NCI-H1930 (cell line): ENCODE data around the gene OVAAL.

Experiments used
- DNase-seq, 2 experiments: peaks; one replicate each; lab custom pipeline; 2025; lab: John Stamatoyannopoulos, UW

OVAAL gene

DNA sequence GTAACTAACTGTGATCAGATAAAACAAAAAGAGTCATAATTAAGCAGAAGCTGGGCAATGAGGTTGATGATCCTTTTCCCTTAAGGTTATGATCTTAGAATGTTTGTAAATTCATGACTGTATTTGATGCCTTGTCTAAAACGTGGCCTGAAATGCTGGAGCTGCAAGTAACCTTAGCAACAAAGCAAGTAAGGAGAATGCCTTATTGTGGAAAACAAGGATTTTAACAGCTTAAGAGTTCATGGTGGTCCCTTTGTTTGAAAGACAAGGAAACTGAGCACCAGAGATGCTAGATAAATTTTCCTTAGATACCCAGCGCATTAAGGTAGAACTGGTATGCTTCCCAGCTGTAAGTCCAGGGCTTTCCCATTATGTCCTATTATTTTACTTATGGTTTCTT is 47.4 kb downstream of the OVAAL start:
- no peak for DNase-seq

DNA sequence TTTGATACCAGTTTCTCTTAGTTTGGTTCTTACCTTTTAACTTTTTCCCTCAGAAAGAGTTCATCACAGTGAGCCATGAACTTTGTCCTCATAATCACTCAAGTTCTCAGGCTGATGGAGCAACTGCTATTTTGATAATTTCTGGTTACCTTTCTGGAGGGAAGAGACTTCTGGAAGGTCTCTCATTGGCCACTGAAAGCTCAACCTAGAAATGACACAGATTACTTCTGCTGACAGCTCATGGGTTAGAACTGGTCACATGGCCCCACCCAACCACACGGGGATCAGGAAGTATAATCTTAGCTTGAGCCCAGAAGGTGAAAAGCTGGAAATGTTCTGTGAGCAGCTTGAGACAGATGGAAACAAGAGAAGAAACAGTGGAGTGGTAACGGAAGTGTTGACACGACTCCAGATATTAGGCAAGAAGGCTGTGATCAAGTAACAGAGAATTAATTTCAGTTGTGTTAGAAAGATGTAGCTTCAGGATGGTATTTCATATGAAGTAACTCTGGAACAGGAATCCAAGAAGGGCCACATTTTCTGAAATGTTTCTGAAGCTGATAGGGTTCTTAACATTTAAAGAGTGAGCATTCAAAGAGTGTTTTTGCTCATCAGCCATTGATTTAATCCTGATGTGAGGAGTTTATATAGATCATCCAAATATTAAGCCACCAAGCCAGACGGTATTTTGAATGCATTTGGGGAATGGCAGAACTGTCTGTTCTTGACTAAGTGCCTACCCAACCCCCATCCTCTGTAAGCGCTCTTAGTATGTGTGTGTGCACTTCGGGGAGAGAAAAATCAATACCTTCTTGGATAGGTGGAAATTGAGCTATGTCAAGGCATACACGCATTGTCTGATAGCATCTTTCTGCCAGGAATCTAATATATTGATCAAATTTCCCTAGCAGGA is 51.1 kb downstream of the OVAAL start:
- DNase-seq = no peak

GRCh38 chr1:180610556-180611015 is 51.8 kb downstream of the OVAAL start:
- no peak for DNase-seq

DNA sequence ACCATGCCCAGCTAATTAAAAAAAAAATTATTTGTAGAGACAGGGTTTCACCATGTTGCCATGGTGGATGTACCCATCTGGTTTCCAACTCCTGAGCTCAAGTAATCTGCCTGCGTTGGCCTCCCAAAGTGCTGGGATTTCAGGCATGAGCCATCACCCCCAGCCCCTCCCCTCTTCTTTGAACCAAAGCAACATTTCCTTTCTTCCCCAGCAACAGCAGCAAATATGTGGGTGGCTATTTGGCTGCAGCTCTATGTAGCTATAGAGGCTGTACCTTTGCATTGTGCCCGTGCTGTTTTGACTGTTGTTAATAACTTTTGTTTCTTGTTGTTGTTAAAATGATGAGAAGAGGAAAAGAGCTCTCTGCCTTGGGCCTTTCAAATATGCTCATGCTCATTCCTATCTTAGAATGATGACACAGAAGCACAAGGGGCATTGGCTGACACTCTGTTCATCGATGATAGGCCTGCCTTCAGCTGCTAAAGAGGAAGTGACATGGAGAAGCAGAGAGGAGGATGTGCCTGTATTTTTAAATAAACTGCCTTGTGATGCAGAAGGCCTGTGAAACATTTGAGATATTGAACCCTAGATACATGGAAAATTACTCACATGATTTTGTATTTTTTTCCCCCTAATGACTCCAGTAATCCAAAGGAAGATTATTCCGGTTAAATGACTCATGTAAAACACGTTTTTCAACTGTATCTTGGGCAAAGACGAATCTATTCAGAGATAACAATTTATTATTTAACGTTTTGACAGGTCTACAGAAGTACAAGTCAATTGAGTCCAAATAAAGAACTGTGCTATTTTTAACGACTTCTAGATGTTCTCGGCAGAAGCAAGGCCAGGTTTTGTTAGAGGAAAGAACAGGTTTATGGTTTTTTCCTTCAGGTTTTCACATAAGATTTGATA is 52.5 kb downstream of the OVAAL start:
- no peak for DNase-seq

DNA sequence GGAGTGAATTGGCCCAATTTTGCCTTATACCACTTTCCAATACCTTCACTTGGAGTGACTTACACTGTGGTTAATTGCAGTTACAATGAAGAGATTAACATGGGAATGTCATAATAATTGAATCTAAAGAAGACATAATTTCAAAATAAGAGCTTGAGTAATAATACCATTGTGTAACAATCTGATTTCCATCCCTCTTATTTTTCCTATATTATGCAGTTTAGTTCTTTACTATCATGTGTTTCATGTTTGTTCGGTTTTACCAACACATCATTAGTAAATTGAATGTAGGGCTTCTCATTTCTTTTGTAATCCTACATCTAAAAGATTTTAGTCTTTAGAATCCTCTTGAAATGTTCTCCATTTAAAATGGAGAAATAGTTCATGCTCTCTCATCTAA is 53.9 kb downstream of the OVAAL start:
- DNase-seq = no peak

- no peak for DNase-seq
Measured at GRCh38 chr1:180614730-180615129, 56.0 kb downstream of the OVAAL start.

DNA sequence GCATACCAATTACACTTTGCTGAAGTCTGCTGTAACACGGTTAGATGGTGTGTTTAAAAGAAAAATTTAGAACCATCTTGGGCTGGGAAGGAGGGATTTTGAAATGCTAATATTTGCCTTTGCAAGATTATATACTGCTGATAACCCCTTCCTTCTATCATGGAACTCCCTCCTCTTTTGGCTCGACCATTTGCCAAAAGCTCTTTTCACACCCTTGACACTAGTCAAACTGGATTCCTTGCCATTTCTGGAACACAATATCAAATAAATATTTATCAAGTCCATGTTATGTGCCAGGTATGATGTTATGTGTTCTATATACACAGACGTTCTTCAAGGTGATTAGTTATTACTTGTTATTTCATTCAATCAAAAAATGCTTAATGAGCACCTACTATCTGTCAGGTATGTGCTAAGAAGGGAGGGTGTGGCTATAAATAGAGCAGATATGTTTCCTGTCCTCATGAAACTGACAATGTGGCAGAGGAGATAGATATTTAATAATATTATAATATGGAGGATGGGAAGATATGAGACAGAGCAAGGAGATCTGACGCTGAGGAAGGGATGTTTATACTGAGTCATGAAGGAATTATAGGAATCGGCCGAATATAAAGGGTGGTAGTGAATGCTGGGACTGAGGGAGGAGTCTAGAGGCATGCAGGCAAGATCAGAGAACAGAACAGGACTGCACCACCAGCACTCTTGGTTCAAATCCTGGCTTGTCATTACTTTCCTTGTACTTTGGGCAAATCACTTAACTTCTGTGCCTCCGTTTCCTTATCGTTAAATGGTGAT is 56.9 kb downstream of the OVAAL start:
- DNase-seq = no peak
